Measurements from ENCODE around the gene CSF2RB.

The CSF2RB gene

DNA sequence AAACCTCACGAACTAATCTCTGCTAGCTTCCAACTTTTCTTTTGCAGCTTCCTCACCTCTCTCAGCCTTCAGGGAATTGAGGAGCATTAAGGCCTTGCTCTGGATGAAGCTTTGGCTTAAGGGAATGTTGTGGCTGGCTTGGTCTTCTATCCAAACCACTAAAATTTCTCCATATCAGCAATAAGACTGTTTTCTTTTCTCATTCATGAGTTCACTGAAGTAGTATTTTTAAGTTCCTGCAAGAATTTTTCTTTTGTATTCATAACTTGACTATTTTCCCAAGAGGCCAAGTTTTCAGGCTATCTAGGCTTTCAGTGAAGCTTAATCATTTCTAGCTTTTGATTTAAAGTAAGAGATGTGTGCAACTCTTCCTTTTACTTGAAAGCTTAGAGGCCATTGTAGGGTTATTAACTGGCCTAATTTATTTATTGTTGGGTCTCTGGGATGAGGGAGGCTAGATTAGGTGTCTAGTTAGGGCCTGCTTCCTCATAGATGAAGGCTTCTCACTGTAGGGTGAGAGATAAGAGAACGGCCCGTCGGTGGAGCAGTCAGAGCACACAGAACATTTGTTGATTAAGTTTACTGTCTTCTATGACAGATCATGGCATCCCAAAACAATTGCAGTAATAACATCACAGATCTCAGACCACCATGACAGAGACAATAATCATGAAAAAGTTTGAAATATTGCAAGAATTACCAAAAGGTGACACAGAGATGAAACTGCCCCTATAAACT is 33.2 kb downstream of the CSF2RB start:
- Histone ChIP-seq H3K4me1 (ENCODE audit: insufficient read depth, low read length) (no peaks in the 10 kb centered on the region), H3K9me3 (ENCODE audit: control insufficient read depth, insufficient read depth, low read length) (no peaks in the 10 kb centered on the region), H3K36me3 (ENCODE audit: insufficient read depth, low read length) (no peaks in the 10 kb centered on the region; the same call in 1 of the 2 replicates), H3K9ac (ENCODE audit: low read depth, low read length) (no peak overlapping the region)

DNA sequence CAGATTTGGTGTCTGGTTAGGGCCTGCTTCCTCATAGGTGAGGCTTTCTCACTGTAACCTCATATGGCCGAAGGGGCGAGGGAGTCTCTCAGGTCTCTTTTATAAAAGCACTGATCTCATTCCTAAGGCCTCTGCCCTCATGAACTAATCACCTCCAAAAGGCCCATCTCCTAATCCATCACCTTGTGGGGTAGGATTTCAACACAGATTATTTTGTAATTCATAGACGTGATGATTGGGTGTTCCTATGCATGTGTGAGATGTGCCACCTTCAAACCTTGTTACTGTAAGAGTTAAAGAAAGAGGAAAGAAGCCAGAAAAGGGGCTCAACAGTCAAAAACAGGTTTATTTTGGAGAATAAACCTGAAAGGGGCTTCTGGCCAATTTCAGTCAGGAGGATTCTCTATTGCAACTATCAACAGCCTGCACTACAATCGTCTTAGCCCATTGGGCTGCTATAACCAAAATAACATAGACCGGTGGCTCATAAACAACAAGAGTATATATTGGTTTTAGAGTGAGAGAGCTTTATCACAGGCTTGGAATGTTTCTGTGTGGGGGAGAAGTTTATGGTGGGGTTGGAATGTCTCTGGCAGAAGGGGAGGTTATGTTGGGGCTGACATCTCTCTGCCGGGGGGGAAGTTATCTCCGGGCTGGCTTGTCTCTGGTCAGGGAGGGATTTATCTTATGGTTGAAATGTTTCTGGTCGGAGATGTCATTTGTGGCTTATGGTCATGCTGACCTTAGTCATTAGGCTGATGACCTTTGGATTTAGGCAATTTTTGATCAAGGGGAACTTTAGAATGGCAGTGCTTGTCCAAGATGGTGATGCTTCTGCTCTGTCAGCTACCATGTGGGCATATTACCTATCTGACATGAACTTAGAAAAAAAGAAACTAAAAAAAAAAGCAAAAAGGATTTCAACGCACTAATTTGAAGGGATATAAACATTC is 35.1 kb downstream of the CSF2RB start:
- Histone ChIP-seq H3K4me1 (ENCODE audit: insufficient read depth, low read length) (no peaks in the 10 kb centered on the region), H3K9me3 (ENCODE audit: control insufficient read depth, insufficient read depth, low read length) (no peaks in the 10 kb centered on the region), H3K9ac (ENCODE audit: low read depth, low read length) (no peak overlapping the region), H3K36me3 (ENCODE audit: insufficient read depth, low read length) (no peaks in the 10 kb centered on the region; the same call in 1 of the 2 replicates)

DNA sequence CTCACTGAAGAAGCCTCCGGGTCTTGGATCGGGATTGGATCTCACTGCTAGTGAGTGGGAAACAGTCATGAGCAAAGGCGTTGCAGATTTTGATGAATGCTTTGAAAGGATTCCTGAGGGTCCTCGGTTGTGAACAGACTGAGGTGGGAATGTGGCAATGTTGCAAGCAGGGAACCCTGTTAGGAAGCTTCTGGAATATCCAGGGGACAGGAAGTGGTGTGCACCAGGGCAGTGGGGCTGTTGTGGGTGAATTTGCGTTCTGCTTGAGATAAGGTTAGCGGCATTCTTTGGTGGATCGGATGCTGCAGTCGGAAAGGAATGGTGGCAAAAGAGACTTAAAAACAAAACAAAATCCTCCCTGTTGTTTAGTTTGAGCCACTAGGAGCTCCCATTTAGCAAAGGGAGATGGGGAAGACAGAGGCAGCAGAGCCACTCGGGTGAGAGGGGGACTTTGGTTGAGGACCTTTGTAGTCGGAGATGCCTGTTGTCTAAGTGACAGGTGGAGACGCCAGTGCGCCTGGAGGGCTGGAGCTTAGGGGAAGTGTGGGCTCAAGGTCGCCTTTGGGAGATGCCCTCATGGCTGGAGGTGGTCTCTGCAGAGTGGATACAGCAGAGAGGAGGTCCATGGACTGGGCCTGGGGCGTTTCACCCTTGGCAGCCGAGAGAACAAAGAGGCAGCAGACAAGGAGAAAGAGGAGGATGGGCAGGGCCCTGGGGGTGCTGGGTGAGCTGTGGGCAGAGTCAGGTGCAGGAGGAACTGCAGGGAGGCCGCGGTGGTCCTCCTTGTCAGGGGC is 37.6 kb downstream of the CSF2RB start:
- Histone ChIP-seq H3K36me3 (ENCODE audit: insufficient read depth, low read length) (no peaks in the 10 kb centered on the region; the same call in 1 of the 2 replicates), H3K4me1 (ENCODE audit: insufficient read depth, low read length) (no peaks in the 10 kb centered on the region), H3K9ac (ENCODE audit: low read depth, low read length) (no peak overlapping the region), H3K9me3 (ENCODE audit: control insufficient read depth, insufficient read depth, low read length) (no peaks in the 10 kb centered on the region)

DNA sequence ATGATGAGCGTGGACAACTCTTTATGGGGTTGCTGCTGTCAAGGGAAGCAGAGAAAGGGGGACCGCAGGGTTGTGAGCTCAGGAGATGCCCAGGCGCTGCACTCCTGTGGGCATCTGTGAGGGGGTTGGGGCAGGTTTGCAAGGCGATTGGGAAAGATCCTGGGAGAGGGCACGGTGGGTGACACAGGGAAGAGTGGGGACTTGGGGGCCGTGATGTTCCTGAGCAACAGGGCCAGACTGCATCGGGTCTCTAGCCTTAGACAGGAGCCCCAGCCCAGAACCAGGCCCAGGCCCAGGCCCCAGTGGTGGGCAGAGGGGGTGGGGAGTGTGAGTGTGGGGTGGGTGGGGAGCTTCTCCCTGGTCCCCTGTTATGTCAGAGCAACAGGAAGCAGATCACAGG is 38.3 kb downstream of the CSF2RB start:
- Histone ChIP-seq H3K9ac (ENCODE audit: low read depth, low read length) (no peak overlapping the region), H3K36me3 (ENCODE audit: insufficient read depth, low read length) (no peaks in the 10 kb centered on the region; the same call in 1 of the 2 replicates), H3K9me3 (ENCODE audit: control insufficient read depth, insufficient read depth, low read length) (no peaks in the 10 kb centered on the region), H3K4me1 (ENCODE audit: insufficient read depth, low read length) (no peaks in the 10 kb centered on the region)

DNA sequence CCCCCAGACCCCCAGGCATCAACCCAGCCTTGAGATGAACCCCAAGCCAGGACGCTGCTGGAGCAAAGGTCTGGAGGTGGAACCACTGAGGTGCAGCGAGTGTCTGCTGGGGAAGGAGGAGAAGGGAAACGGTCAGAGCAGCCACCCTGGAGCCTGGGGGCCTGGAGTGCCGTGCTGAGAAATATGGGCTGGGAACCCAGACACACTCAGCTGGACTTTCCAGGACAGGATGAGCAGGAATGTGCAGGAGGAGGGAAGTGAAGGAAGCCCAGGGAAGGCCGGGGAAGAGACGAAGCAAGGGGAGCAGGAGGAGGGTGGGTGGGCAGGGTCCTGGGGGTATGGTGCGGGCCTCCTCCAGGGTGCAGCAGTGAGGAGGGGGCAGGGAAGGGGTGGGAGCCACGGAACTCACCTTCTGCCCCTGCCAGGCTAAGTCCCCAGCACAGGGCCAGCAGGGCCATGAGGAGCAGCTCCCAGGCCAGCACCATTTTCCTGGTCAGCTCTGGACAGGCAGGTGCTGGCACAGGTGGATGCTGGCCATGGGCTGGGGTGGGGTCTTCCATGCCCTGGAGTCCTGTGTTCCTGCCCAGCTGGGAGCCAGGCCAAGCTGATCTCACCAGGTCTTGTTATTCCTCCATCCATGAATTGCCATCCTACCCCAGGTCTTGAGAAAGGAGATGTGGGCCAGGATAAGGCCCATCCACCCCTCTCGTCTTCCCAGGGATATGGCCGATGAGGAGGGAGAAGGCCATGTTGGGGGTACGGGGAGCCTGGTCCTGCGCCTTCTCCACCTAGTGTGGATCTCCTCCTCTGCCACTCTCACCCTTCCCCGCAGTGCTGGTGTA is 40.0 kb downstream of the CSF2RB start:
- Histone ChIP-seq H3K4me1 (ENCODE audit: insufficient read depth, low read length) (no peaks in the 10 kb centered on the region), H3K9ac (ENCODE audit: low read depth, low read length) (no peak overlapping the region), H3K9me3 (ENCODE audit: control insufficient read depth, insufficient read depth, low read length) (0 out of 2 replicates have a peak, but pooled peaks cover 2% of the 10 kb centered on the region), H3K36me3 (ENCODE audit: insufficient read depth, low read length) (no peaks in the 10 kb centered on the region; the same call in 1 of the 2 replicates)

DNA sequence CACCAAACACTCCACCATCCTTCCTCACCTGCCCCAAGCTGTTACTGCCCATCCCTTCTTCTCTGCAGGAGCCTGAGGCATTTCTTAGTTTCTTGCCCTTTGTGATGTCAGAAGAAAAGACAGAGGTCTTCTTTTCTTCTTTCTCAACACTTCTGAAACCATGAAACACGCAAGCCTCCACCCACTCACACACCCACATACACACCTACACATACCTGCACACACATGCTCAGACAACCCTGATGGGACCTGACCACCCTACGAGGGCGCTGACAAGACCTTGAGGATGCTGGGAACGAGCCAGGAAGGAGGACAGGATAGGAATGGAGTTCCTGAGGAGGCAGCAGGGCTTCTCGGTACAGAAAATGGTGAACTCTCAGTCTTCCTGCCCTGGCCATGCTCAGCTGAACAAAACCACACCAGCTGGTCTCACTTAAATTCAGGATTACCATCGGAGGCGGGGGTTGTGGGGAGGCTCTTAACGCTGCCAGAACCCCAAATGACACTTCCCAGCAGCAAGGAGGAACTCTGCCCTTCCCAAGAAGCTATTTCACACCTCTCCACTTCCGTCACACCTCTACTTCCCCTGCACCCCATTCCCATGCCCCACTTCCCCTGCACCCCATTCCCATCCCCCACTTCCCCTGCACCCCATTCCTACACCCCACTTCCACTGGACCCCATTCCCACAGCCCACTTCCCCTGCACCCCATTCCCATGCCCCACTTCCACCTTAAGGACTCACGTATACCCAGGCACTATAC is 41.0 kb downstream of the CSF2RB start:
- Histone ChIP-seq H3K9me3 (ENCODE audit: control insufficient read depth, insufficient read depth, low read length) (0 out of 2 replicates have a peak, but pooled peaks cover 3% of the 10 kb centered on the region), H3K36me3 (ENCODE audit: insufficient read depth, low read length) (no peaks in the 10 kb centered on the region; the same call in 1 of the 2 replicates), H3K4me1 (ENCODE audit: insufficient read depth, low read length) (no peaks in the 10 kb centered on the region), H3K9ac (ENCODE audit: low read depth, low read length) (no peak overlapping the region)

DNA sequence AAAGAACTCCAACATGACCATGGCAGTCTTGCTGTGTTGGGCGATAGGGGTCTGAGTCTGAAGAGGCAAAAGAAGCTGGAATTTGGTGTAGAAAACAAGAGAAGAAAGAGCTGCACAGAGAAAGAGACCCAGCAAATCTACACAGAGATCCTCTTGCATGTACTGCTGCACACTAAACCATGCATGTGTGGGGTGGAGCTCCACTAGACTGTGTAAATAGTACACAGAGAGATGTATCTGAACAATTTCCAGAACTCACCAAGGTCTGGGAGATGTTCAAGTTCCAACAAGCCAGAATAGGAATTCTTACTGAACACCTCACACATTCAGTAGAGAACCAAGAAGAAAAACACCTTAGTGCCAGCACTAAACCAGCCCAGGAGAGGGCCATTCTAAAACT is 42.3 kb downstream of the CSF2RB start:
- Histone ChIP-seq H3K9me3 (ENCODE audit: control insufficient read depth, insufficient read depth, low read length) (0 out of 2 replicates have a peak, but pooled peaks cover 3% of the 10 kb centered on the region), H3K4me1 (ENCODE audit: insufficient read depth, low read length) (no peaks in the 10 kb centered on the region), H3K9ac (ENCODE audit: low read depth, low read length) (no peak overlapping the region), H3K36me3 (ENCODE audit: insufficient read depth, low read length) (no peaks in the 10 kb centered on the region)

DNA sequence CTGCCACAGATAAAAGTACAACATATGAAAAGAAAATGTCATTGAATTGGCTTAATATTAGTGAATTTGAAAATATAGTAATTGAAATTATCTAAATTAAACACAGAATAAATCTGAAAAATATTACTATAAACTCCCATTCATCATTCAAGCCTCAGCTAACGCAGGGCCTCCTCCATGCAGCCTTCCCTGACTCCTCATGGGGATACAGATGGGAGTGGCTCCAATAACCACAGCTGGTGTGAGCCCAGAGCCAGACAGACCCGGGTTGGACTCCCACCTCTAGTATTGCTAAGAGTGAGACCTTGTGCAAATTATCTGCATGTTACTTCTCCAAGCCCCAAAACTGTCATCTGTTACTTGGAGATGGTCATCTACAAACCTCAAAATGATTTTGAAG is 44.9 kb downstream of the CSF2RB start:
- H3K9me3 ChIP-seq (ENCODE audit: control insufficient read depth, insufficient read depth, low read length), result 0 out of 2 replicates have a peak, but pooled peaks cover 3% of the 10 kb centered on the region
- H3K36me3 ChIP-seq (ENCODE audit: insufficient read depth, low read length), result no peaks in the 10 kb centered on the region
- no peak overlapping the region for H3K9ac ChIP-seq (ENCODE audit: low read depth, low read length)
- H3K4me1 ChIP-seq (ENCODE audit: insufficient read depth, low read length), result no peaks in the 10 kb centered on the region

DNA sequence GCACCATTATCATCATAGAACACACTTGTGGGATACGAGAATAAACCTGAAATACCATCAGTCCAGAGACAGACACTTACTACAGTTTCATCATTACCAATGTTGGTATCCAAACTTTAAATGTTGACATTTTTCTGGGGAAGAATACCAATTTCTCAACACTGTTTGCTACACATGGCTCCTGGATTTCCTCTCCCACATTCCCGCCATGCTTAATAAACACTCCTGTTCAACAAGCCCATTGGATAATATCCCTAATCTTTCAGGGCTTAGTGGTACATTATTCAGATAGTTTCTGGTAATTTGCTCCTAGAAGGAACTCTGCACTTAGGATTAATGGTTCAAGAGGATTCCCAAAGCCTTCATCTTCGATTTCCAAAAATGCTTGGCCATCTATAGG is 48.2 kb downstream of the CSF2RB start:
- Histone ChIP-seq H3K4me1 (ENCODE audit: insufficient read depth, low read length) (no peaks in the 10 kb centered on the region), H3K36me3 (ENCODE audit: insufficient read depth, low read length) (no peaks in the 10 kb centered on the region), H3K9ac (ENCODE audit: low read depth, low read length) (no peak overlapping the region), H3K9me3 (ENCODE audit: control insufficient read depth, insufficient read depth, low read length) (0 out of 2 replicates have a peak, but pooled peaks cover 3% of the 10 kb centered on the region)

DNA sequence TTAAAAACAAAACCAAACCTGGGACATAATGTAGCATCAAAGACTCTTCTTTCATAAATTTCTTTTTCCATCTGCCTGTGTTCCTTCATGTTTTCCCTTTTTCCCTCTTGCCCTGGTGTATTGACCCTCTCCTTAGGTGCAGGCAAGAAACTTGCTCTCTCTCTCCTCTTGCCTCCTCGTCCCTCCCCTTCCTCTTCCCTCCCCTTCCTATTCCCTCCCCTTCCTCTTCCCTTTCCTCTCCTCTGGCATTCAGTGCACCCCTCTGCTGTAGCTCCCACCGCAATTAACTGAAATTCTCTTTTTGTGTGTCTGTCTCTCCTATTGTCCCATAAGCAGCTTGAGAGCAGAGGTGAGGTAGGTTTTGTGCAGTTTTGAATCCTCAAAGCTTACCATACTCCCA is 49.9 kb downstream of the CSF2RB start:
- Histone ChIP-seq H3K9me3 (ENCODE audit: control insufficient read depth, insufficient read depth, low read length) (0 out of 2 replicates have a peak, but pooled peaks cover 3% of the 10 kb centered on the region), H3K36me3 (ENCODE audit: insufficient read depth, low read length) (no peaks in the 10 kb centered on the region), H3K9ac (ENCODE audit: low read depth, low read length) (no peak overlapping the region), H3K4me1 (ENCODE audit: insufficient read depth, low read length) (no peaks in the 10 kb centered on the region)

DNA sequence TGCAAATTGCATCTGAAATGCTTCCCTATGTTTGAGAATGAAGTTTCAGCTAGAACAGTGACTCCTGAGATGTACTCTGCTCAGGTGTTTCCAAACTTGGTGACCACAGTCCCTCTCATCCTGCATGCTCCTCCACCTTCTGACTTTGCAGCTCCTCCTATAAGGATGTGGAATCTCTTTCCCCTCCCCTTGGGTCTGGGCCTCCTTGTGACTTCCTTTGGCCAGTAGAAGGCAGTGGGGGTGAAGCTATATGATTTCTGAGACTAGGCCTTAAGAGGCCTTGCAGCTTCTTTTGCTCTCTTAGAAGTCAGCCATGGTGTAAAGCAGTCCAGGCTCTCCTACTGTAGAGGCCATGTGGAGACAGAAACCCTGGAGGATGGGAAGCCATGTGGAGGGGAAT is 50.7 kb downstream of the CSF2RB start:
- H3K9ac ChIP-seq (ENCODE audit: low read depth, low read length), result no peak overlapping the region
- no peaks in the 10 kb centered on the region for H3K9me3 ChIP-seq (ENCODE audit: control insufficient read depth, insufficient read depth, low read length)
- no peaks in the 10 kb centered on the region for H3K4me1 ChIP-seq (ENCODE audit: insufficient read depth, low read length)
- no peaks in the 10 kb centered on the region for H3K36me3 ChIP-seq (ENCODE audit: insufficient read depth, low read length)

GRCh38 chr22:36965696-36966095 is 52.3 kb downstream of the CSF2RB start:
- no peaks in the 10 kb centered on the region for H3K4me1 ChIP-seq (ENCODE audit: insufficient read depth, low read length)
- no peaks in the 10 kb centered on the region for H3K9me3 ChIP-seq (ENCODE audit: control insufficient read depth, insufficient read depth, low read length)
- H3K9ac ChIP-seq (ENCODE audit: low read depth, low read length), result no peak overlapping the region
- no peaks in the 10 kb centered on the region for H3K36me3 ChIP-seq (ENCODE audit: insufficient read depth, low read length)
